Ishikawa (cell line): ENCODE results near the gene FAM184B.

Experiments used
- CEBPB ChIP-seq: IDR thresholded peaks from 2 replicates; pipeline ENCODE4 v1.6.1; 2012
- CREB1 ChIP-seq: IDR thresholded peaks from 2 replicates; pipeline ENCODE4 v1.6.1; 2012; ENCODE audit warnings: low read depth
- EGR1 ChIP-seq: IDR thresholded peaks from 2 replicates; pipeline ENCODE4 v1.6.1; 2012
- EP300 ChIP-seq: IDR thresholded peaks from 2 replicates; pipeline ENCODE4 v1.6.1; 2012; ENCODE audit warnings: borderline replicate concordance
- FOXM1 ChIP-seq: IDR thresholded peaks from 2 replicates; pipeline ENCODE4 v1.6.1; 2012; ENCODE audit warnings: low read depth, borderline replicate concordance
- NFIC ChIP-seq: IDR thresholded peaks from 2 replicates; pipeline ENCODE4 v1.6.1; 2012
- RAD21 ChIP-seq: IDR thresholded peaks from 2 replicates; pipeline ENCODE4 v1.6.1; 2012; ENCODE audit warnings: low read depth
- TAF1 ChIP-seq: IDR thresholded peaks from 2 replicates; pipeline ENCODE4 v1.6.1; 2012; ENCODE audit warnings: low read depth, mild to moderate bottlenecking
- TCF12 ChIP-seq: IDR thresholded peaks from 2 replicates; pipeline ENCODE4 v1.6.1; 2012; ENCODE audit warnings: low read depth
- TEAD4 ChIP-seq: IDR thresholded peaks from 2 replicates; pipeline ENCODE4 v1.6.1; 2012
- YY1 ChIP-seq: IDR thresholded peaks from 2 replicates; pipeline ENCODE4 v1.6.1; 2012; ENCODE audit warnings: low read depth
- ZBTB7A ChIP-seq: IDR thresholded peaks from 2 replicates; pipeline ENCODE4 v1.6.1; 2012; ENCODE audit warnings: low read depth
- TF ChIP-seq, protein P1 (sequence below): IDR thresholded peaks from 2 replicates; pipeline ENCODE4 v1.6.1; 2012
- TF ChIP-seq, protein P2 (sequence below): IDR thresholded peaks from 2 replicates; pipeline ENCODE4 v1.6.1; 2012; ENCODE audit warnings: low read depth, mild to moderate bottlenecking
- TF ChIP-seq, protein P3 (sequence below): IDR thresholded peaks from 2 replicates; pipeline ENCODE4 v1.6.1; 2012

The FAM184B gene

DNA sequence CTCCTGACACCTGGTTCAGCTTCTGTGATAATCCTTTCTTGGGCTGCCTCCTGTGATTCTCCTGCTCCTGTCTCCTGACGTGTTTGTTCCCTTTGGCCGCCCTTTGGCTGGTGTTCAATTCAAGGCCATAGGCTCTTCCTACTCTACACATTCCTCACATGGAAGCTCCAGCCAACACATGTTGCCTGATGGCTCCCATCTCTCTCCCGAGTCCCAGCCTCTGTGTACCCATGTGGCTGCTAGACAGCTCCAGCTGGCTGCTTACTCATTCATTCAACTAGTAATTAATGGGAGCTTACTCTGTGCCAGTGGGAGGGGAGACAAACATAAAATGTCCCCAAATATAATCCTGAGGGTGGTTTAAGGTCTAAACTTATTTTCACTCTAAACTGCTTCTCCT is 176.2 kb downstream of the FAM184B start:
- TF ChIP-seq CEBPB (no peak), FOXM1 (no peak), RAD21 (no peak), EGR1 (no peak), YY1 (no peak), CREB1 (no peak)
- TF ChIP-seq, protein P1, sequence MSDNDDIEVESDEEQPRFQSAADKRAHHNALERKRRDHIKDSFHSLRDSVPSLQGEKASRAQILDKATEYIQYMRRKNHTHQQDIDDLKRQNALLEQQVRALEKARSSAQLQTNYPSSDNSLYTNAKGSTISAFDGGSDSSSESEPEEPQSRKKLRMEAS = no peak

DNA sequence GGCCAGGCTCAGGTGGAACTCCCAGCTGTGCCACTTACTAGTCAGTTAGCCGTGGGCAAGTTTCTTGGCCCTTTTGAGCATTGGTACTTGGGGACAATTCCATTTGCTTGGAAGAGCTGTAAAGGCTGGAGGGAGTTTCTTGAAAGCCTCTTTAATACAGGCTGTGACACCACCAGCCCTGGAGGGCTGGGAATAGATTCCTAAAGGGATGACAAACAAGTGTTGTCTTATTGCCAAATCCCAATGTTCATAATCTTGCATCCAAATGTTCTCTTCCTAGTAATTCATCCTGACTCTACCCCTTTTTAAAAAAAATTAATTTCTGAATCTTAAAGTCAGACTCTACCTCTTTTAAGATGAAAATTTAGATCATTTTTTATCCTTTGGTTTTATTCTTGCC is 181.6 kb downstream of the FAM184B start:
- TF ChIP-seq, protein P1 = no peak
- no peak for TF ChIP-seq YY1
- no peak for TF ChIP-seq TCF12
- TF ChIP-seq CEBPB = no peak

DNA sequence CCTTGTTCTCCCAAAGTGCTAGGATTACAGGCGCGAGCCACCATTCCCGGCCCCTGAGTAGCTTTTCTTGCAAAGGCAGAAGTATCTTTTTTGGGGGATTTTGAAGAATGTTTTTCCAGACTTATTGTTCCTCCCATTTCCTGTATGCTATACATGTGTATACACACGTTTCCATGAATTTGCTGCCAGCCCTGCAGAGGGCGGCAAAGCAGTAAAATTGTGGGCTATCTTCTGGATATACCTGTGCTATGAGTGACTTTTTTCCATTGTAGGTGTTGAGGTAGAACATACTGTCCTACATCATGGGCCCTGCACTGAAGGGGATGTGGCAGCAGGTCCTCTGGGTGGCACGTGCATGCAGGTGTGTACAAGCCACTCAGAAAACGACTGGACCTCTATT is 183.9 kb downstream of the FAM184B start:
- no peak for TF ChIP-seq TEAD4
- TF ChIP-seq RAD21 = peak; percentile 38; the same call in 1 of the 2 replicates
- TF ChIP-seq, protein P2, sequence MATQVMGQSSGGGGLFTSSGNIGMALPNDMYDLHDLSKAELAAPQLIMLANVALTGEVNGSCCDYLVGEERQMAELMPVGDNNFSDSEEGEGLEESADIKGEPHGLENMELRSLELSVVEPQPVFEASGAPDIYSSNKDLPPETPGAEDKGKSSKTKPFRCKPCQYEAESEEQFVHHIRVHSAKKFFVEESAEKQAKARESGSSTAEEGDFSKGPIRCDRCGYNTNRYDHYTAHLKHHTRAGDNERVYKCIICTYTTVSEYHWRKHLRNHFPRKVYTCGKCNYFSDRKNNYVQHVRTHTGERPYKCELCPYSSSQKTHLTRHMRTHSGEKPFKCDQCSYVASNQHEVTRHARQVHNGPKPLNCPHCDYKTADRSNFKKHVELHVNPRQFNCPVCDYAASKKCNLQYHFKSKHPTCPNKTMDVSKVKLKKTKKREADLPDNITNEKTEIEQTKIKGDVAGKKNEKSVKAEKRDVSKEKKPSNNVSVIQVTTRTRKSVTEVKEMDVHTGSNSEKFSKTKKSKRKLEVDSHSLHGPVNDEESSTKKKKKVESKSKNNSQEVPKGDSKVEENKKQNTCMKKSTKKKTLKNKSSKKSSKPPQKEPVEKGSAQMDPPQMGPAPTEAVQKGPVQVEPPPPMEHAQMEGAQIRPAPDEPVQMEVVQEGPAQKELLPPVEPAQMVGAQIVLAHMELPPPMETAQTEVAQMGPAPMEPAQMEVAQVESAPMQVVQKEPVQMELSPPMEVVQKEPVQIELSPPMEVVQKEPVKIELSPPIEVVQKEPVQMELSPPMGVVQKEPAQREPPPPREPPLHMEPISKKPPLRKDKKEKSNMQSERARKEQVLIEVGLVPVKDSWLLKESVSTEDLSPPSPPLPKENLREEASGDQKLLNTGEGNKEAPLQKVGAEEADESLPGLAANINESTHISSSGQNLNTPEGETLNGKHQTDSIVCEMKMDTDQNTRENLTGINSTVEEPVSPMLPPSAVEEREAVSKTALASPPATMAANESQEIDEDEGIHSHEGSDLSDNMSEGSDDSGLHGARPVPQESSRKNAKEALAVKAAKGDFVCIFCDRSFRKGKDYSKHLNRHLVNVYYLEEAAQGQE = no peak

DNA sequence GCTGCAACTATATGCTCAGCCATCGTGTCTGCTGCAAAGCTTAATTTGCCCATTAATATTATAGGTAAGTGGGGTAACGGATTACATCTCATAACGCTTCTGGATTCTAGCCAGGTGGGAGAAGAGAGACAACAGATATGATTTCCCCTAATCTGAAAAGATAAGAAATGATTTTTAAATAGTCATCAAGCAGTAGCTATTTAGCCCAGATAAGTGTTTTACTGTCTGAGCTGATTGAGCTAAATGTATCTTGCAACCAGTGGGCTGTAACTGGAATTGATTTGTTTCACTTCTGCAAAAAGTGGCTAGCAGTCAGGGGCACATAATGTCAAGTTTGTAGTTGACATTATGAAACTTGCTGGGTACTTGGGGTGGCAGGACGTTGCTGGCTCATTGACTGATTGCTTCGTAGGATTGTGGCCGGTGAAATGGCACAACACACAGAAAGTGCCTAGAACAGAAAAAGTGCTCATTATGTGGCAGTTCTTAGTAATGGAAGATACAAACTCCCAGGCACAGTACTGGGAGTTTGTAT is 185.9 kb downstream of the FAM184B start:
- TF ChIP-seq FOXM1 (no peak), EGR1 (no peak)

DNA sequence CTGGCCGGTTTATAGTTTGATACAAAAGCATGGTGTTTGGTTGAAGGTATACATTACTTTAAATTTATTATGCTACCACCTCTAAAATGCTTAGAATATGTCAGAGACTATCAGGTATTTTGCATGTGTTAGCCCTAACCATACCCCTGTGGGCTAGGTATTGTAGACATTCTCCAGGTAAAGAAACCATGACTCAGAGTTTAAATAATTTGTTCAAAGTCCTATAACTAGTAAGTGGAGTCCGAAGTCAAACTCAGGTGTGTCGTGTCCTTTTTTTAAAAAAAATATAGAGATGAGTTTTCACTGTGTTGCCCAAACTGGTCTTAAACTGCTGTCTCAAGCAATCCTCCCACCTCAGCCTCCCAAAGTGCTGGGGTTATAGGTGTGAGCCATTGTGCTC is 192.1 kb downstream of the FAM184B start:
- TF ChIP-seq EP300 (no peak), NFIC (no peak)

DNA sequence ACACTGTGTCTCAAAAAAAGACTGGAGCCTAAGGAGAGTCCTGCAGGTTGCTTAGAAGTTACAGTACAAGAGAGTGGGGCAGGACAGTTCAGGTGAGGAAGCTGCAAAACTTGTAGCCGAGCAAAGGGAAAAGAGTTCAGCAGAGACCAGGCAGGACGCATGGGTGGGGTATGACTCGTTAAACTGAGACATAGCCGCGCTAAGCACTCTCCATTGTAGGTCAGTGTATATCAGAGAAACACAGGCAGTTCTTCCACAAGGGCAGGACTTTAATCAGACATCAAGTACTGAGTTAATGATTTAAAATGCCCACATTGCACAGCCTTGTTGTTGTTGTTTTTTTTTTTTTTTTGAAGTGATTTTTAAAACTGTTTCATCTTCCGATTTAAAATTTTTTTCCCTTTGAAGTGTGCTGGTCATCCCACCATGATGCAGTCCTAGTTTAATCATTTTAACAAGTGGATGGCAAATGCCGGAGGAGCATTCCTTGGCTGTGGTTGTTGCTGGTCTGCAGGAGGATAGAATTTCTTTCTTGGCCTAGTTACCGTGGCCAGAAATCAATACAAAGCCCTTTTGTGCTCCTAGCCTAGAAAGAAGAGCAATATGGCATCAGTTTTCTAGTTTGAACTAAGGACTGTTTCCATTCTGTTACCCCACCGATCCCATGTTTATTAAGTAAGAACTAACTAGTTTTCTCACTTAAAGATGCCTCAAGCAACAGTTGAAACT is 194.2 kb downstream of the FAM184B start:
- TF ChIP-seq EGR1 (no peak), TEAD4 (no peak), CEBPB (no peak), FOXM1 (no peak), ZBTB7A (no peak), NFIC (no peak), TCF12 (no peak), TAF1 (no peak), EP300 (no peak), RAD21 (no peak), CREB1 (no peak), YY1 (no peak)
- TF ChIP-seq, protein P3, sequence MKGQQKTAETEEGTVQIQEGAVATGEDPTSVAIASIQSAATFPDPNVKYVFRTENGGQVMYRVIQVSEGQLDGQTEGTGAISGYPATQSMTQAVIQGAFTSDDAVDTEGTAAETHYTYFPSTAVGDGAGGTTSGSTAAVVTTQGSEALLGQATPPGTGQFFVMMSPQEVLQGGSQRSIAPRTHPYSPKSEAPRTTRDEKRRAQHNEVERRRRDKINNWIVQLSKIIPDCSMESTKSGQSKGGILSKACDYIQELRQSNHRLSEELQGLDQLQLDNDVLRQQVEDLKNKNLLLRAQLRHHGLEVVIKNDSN = no peak
- TF ChIP-seq, protein P1 = no peak
- TF ChIP-seq, protein P2 = no peak

DNA sequence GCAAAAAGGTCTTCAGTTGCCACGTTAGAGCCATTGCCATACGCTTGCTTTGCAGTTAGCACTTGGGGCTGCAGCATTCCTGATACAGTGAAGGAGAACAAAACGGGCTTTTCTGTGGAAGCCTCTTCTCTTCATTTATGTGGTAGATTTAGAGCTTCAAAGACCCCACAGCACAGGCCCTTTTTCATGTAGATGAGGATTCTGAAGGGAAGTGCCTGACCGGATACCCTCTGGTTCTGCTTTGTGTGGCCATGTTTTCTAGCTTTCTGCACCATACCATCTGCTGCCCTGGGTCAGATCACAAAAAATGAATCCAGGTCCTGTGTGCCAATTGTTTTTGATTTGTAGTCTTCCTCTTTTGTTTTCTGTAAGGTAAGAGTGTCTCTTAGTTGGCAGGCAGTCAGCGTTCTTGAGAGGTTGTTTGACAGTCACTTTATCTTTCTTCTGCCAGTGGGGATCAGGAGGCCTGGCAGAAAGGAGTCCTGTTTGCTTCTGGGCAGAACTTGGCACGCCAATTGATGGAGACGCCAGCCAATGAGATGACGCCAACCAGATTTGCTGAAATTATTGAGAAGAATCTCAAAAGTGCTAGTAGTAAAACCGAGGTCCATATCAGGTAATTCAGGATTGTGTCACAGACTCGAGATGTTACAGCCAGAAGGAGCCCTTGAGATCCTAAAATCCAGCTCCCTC is 196.8 kb downstream of the FAM184B start:
- TF ChIP-seq, protein P3 = no peak
- TF ChIP-seq EP300 (no peak), EGR1 (no peak), TEAD4 (no peak), ZBTB7A (no peak), CREB1 (no peak), YY1 (no peak), RAD21 (no peak), NFIC (no peak), CEBPB (no peak), FOXM1 (no peak)
- TF ChIP-seq, protein P1 = no peak
- TF ChIP-seq, protein P2 = no peak
